Iris pigment epithelial cell (primary cell): Measurements from ENCODE around the gene NOTCH3.

Experiments
- DNase-seq: peaks from one replicate; pipeline ENCODE4 v3.0.0-alpha.2; 2011; ENCODE audit warnings: low read depth

Gene NOTCH3

GRCh38 chr19:15236886-15237285 lies 36.1 kb upstream of the NOTCH3 start:
- DNase-seq, result no peak

DNA sequence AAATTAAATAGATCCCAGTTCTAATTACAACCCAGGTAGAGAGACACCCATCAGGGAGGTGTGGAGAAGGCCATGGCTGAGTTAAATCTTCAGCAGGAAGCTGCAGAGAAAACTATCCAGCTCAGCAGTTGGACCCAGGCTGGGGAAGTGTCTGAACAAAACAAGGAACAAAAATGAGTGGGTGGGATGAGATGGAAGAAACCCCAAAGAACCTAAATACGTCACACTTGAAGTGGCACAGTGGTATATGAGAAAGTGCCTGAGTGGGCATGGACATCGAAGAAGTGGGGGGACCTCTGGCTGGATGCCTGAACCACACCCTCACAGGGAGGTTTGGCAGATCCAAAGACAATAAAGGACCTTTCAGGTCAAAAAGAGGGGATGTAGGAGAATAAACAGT lies 35.0 kb upstream of the NOTCH3 start:
- no peak for DNase-seq

GRCh38 chr19:15234431-15235130 lies 33.8 kb upstream of the NOTCH3 start:
- DNase-seq, result no peak

- DNase-seq, result no peak
These were observed 30.5 kb upstream of the NOTCH3 start for GRCh38 chr19:15231271-15231670.

DNA sequence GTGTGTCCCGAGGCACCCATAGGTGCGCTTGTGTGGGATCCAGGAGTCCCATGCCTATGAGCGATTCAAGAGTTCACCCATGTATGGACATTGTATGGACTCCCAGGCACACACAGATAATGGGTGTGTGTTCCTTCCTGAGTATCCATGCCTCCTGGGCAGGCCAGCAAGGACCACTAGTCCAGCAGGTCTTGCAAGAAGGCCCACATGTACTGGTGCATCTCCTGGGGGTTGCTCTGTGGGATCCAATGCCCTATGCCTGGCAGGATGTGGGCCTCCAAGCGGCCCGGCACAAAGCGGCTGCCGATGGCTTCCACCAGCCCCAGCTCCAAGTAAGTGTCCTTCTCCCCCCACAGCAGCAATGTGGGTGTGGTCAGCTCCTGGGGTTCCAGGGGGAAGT lies 26.5 kb upstream of the NOTCH3 start:
- no peak for DNase-seq

GRCh38 chr19:15225760-15226159 lies 25.0 kb upstream of the NOTCH3 start:
- DNase-seq, result no peak

GRCh38 chr19:15223649-15224361 lies 23.0 kb upstream of the NOTCH3 start:
- DNase-seq, result no peak

DNA sequence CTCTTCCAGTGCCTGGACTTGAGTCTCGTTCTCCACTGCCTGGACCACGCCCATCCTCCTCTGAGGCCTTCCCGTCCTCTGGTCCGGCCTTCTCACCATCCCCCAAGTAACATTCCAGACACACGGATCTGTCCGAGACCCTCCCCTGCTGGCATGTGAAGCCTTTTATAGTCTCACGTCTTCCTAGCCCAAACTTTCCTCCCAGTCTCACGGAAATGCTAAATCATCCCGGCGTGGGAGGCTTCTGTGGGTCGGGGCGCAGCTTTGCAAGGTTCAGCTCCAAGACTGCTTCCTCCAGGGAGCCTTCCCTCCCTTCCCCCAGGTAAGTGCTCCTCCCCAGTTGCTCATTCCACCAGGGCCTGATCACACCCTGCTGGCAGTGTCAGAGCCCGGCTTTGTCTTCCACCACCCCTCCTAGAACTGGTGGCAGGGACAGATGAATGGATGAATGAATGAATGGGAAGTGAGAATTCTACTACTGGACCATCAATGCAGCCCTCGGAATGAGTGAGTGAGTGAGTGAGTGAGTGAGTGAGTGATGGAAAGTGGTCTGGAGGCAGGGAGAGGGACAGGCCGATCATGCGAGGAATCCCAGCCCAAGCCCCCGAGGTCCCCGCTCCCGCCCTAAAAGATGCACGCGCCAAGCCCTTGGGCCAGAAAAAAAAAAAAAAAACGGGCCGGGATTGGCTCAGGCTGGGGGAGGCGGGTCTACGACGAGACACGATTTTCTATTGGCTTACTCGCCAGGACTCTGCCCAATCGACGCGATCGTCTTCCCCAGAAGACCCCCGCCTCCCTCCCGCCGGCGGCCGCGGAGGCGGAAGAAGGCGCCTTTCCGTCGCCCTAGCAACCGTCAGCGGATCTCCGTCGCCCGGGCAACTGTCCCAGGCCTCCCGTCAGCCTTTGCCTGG lies 22.2 kb upstream of the NOTCH3 start:
- peak; percentile 96 for DNase-seq

GRCh38 chr19:15220833-15221232 lies 20.0 kb upstream of the NOTCH3 start:
- DNase-seq, result no peak

DNA sequence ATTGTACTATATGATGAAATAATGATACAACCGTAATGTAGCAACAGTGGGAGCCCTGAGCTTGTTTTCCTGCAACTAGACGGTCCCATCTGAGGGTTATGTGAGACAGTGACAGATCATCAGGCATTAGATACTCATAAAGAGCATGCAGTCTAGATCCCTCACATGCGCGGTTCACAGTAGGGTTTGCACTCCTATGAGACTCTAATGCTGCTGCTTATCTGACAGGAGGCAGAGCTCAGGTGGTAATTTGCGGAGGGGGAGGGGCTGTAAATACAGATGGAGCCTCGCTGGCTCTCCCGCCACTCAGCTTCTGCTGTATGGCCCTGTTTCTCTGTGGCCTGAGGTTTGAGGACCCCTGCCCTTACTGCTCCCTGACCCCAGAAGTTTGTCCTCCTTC lies 17.7 kb upstream of the NOTCH3 start:
- DNase-seq, result no peak

DNA sequence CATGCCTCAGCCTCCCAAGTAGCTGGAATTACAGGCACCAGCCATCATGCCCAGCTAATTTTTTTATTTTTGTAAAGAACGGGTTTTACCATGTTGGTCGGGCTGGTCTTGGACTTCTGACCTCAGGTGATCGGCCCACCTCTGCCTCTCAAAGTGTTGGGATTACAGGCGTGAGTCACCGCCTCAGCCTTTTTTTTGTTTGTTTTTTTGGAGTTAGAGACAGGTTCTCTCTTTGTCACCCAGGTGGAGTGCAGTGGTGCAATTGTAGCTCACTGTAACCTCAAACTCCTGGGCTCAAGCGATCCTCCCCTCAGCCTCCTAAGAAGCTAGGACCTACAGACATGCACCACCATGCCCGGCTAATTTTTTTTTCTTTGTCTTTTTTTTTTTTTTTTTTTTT lies 15.6 kb upstream of the NOTCH3 start:
- no peak for DNase-seq

GRCh38 chr19:15213715-15214381 lies 13.1 kb upstream of the NOTCH3 start:
- no peak for DNase-seq

DNA sequence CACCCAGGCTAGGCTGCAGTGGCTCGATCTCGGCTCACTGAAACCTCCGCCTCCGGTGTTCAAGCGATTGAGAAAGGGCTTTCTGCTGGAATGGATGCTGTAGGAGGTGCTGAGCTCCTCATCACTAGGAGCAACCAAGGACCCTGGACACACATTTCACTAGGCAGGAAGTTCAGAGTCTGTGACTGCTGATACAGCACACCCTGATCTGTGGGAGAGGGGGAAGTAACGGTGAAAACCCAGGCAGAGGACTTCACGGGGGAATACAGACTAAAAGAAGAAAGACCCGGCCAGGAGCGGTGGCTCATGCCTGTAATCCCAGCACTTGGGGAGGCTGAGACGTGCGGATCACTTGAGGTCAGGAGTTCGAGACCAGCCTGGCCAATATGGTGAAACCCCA lies 11.9 kb upstream of the NOTCH3 start:
- no peak for DNase-seq

- no peak for DNase-seq
These were observed 9.6 kb upstream of the NOTCH3 start for GRCh38 chr19:15210323-15210781.

DNA sequence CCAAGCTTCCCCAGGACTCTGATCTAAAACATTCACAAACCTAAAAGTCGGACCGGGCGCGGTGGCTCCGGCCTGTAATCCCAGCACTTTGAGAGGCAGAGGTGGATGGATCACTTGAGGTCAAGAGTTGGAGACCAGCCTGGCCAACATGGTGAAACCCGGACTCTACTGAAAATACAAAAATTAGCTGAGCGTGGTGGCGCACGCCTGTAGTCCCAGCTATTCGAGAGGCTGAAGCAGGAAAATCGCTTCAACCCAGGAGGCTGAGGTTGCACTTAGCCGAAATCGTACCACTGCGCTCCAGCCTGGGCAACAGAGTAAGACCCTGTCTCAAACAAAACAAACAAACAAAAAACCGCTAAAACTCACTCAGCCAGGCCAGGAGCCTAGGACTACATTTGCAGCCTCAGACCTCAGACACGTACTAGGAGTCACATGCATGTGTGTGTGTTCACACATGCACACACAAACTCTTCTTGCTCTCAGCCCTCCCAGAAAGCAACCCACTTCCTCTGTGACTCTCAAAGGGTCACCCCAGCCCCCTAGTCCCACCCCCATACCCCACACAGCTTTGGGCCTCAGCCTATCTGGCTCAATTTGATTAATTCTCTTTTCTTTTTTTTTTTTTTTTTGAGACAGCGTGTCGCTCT lies 704 bp upstream of the NOTCH3 start:
- DNase-seq, result no peak

DNA sequence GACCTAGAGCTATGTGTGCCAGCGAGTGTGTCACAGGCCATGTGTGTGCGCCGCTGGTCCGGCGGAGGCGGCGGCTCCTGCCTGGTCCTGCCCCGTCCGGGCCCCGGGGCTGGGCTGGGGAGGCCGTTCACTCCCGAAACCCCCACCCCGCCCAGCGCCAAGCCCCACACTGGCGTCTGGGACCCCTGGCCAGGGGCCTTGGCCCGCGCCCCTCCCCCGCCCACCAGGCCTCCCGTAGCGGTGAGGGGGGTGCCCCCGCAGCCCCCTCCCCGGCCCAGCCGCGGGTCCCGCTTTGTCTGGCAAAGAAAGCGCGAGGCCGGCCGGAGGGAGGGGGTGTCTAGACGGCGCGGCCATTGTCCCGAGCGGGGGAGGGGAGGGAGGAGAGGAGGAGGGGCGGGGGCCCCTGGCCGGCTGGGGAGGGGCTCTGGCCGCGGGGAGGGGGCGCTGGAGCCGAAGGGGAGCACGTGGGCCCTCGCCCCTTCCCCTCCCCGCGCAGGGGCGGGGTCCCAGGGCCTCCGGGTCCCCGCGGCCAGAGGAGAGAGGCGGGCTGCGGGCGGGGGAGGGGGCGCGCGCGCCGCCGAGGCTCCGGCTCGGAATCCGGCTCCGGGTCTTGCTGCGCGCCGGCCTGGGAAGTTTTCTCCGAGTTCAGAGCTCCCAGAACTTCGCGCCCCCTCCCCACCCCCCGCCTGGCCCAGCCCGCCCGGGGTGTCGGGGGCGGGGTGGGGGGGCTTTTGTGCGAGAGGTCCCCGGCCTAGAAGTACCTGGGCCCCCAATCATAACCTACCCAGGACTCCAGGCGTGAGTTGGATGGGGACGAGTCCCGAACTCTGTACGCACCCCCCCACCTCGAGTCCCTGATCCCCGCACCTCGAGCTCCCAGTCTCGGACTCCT lies 888 bp downstream of the NOTCH3 start:
- no peak for DNase-seq

GRCh38 chr19:15198951-15199660 lies 1.7 kb downstream of the NOTCH3 start:
- DNase-seq, result no peak

DNA sequence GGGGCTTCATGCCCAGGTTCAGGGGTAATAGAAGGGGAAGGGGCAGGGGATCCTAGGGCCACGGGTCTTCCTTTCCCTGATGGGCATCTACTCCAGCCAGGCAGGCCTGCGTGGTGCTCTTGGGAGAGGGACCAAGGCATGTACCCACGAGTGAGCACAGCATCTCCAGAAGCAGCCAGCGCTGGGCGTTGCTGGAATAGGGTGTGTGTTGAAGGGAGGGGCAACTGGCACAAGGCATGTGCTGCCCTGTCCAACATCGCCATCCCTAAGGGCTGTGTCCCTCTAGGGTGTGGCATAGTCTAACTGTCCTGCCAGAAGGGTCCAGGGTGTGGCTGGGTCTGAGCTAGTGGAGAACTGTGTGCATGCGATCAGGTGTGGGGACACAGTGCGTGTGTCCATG lies 2.9 kb downstream of the NOTCH3 start:
- DNase-seq, result no peak

GRCh38 chr19:15197275-15197941 lies 3.4 kb downstream of the NOTCH3 start:
- no peak for DNase-seq
